ENCODE measurements around the gene MSANTD3.

Gene MSANTD3

DNA sequence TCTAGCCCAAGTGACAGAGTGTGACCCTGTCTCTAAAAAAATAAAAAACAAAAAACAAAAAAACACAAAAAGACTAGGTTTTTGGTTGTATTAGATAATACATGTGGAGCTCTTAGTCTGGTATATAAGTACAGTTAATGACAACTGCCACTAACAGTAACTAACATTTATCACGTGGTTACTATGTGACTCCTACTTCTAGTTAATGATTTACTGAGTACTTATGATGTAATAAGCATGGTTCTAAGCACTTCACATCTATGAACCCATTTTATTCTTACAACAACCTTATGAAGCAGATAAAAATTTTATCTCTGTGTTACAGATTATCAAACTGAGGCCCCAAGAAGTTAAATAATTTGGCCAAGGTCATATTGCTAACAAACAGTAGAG lies 39.9 kb downstream of the MSANTD3 start:
- no peak for DNase-seq

- no peak for DNase-seq
Observed at GRCh38 chr9:100468041-100468440, 41.1 kb downstream of the MSANTD3 start.

DNA sequence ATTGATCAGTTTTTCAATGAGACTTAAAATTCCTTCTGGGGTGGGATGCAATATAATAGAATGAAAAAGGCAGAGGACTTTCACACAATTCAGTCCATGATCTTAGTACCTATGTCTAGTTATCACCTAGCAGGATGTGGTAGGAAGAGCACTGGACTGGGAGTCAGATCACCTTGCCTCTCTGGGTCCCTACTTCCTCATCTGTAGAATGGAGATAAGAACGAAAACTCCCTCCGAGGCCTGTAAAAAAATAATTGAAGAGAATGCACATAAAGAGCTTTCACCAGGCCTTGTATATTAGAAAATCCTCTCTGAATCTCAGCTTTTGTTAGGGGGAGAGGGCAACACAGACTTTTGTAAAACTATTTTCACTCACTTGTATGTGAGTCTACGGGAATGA lies 45.3 kb downstream of the MSANTD3 start:
- DNase-seq = peak; percentile 63

- DNase-seq = no peak
Observed at GRCh38 chr9:100472788-100473275, 45.9 kb downstream of the MSANTD3 start, which contains the start of gene TMEFF1. TSS of gene TMEFF1 (plus strand) at chr9:100473149. CDS start at chr9:100473545, 396 bp downstream.

- DNase-seq = no peak
Observed at GRCh38 chr9:100473276-100474081, 46.5 kb downstream of the MSANTD3 start.

DNA sequence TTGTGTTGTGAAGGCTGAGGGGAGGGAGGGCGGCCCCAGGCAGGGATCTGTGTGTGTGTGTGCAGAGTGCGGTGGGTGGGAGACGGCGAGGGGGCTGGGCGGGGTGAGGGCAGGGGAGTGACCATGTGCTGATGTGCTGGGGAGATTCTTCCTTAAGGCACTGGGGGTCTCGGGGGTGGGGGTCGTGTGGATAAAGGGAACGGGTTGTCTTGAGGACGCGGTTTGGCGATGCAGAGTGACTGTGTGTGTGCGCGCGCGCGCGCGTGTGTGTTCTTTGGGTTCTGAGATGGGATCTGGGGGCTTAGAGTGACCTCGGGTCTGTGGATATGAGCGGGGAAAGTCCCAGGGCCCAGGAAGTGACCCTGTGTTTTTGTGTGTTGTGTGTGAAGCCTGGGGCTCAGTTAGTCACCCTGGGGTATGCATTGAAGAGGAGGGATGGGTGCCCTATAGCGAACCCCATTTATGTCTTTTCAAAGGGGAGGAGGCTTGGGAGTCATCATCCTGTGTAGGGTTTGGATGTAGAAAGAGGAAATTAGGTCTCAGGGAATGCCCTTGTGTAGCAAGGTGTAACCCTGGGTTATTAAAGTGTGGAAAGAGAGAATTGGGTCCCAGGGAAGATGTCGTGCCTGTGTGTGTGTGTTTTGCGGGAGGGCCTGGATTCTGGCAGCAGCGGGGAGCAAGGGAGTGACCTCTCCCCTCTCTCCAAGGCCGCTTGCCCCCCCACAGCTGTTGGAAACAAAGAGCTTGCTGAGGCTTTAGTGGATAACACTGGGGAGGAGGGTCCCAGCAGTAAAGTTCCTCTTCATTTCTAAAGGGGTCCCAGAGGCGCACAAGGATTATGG lies 47.4 kb downstream of the MSANTD3 start:
- no peak for DNase-seq

GRCh38 chr9:100474924-100475276 lies 48.0 kb downstream of the MSANTD3 start:
- no peak for DNase-seq

GRCh38 chr9:100477241-100477640 lies 50.3 kb downstream of the MSANTD3 start:
- DNase-seq = no peak

DNA sequence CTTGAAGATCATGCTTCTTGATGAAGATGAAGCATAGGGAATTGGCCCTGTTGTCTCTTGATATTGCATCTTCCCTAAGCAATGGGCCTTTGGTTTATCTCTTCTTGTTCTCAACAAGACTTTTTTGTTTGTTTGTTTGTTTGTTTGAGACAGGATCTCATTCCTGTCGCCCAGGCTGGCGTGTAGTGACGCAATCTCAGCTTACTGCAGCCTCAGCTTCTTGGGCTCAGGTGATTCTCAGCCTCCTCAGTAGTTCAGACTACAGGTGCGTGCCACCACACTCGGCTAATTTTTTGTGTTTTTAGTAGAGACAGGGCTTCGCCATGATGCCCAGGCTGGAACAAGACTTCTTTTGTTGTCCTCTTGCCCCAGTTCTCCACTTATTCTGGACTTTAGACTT lies 51.2 kb downstream of the MSANTD3 start:
- no peak for DNase-seq

GRCh38 chr9:100479820-100480219 lies 52.9 kb downstream of the MSANTD3 start:
- no peak for DNase-seq

DNA sequence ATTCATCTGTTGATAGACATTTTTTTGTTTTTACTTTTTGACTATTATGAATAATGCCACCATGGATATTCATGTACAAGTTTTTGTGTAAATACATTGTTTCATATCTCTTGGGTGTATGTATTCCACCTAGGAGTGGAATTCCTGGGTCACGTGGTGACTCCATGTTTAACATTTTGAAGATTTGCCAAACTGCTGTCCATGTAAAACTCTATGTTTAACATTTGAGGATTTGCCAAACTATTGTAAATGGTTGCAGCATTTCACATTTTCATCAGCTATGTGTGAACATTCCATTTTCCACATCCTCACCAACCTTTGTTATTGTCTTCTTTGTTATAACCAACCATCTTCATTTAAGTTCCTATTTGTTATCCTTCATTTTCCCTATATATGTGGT lies 58.3 kb downstream of the MSANTD3 start:
- no peak for DNase-seq

DNA sequence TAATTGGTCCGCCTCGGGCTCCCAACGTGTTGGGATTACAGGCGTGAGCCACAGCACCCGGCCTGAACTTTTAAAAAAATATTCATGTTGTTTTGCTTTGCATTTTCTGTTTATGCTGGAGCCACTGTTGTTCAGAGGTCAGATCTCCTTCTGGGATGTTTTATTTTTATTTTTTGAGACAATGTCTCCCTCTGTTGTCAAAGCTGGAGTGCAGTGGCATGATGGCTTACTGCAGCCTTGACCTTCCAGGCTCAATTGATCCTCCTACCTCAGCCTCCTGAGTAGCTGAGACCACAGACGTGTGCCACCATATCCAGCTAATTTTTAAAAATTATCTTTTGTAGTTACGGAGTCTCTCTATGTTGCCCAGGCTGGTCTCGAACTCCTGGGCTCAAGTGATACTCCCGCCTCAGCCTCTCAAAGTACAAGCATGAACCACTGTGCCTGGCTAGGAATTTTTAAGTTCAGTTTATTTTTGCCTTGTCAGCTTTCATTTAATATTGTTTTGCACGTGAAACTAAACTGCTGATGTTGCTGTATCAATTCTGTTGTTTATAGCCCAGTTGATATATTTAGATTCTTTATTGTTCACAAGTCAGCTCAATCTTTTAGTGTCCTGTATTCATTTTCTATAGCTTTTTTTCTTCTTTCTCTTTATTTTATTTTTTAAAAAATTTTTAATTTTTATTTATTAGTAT lies 59.7 kb downstream of the MSANTD3 start:
- no peak for DNase-seq

- no peak for DNase-seq
Observed at GRCh38 chr9:100488177-100488576, 61.2 kb downstream of the MSANTD3 start.

GRCh38 chr9:100489836-100490235 lies 62.9 kb downstream of the MSANTD3 start:
- no peak for DNase-seq

GRCh38 chr9:100492952-100493351 lies 66.0 kb downstream of the MSANTD3 start:
- no peak for DNase-seq

DNA sequence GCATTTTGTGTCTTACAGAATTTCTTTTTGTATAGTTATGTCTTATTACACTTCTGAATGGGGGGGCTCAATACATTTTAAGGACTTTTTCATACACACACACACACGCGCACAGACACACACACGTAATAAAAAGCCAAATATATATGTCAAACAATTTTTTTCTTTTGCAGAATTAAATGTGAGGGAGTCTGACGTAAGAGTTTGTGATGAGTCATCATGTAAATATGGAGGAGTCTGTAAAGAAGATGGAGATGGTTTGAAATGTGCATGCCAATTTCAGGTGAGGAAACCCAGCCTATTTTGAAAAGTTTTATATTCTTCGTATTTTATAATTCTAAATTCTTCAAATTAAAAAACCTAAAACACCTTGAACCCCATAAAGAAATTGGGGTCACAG lies 71.6 kb downstream of the MSANTD3 start:
- DNase-seq = no peak

- DNase-seq = no peak
Observed at GRCh38 chr9:100499460-100499859, 72.5 kb downstream of the MSANTD3 start.

DNA sequence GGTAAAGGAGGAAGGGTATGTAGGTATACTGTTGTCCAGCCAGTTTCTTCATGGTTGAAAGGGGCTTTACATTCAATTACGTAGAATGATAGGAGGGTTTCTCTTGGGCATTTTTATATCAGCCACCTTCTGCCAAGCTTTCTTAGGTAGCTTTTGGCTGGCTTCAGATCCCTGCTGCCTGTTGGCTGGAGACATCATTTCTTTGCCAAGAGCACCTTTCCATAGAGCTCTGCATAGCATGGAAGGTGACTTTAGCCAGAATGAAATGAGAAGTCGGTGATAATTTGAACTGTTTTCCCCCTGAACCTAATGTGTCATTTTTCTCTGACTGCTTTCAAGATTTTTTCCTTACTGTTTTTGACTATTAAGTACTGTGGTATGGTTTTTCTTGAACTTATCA lies 72.9 kb downstream of the MSANTD3 start:
- DNase-seq = no peak

Data from hematopoietic multipotent progenitor cell treated with erythropoietin and hydrocortisone succinate and interleukin-3 and kit ligand, for 8 days (in vitro differentiated cells).